GM12878 (cell line): ENCODE data around the gene BMF. TPM values are rescaled to one million over a fixed set of nuclear protein-coding genes. Genes with fewer than 3 reads are reported as not detected.
A peak's percentile ranks its signal among the peaks of the same experiment; 100 is the strongest.

Experiments used
- ATF2 ChIP-seq: IDR thresholded peaks from 2 replicates; pipeline ENCODE4 v1.6.1; 2012; ENCODE audit warnings: low read length, inconsistent platforms
- CUX1 ChIP-seq: IDR thresholded peaks from 2 replicates; pipeline ENCODE4 v1.6.1; 2012; ENCODE audit warnings: improper control_type of control experiment, low read depth, low read length; ENCODE audit not compliant: insufficient replicate concordance
- HCFC1 ChIP-seq: fragments of 150-350 bp; IDR thresholded peaks from 2 replicates; pipeline ENCODE4 v1.6.1; 2014; ENCODE audit warnings: low read length
- HDGF ChIP-seq: fragments of 450-650 bp; IDR thresholded peaks from 2 replicates; pipeline ENCODE4 v1.6.1; 2016; ENCODE audit warnings: antibody characterized with exemption
- HSF1 ChIP-seq: fragments of 150-350 bp; IDR thresholded peaks from 2 replicates; pipeline ENCODE4 v1.6.1; 2014; ENCODE audit warnings: mild to moderate bottlenecking, low read depth, low read length
- MEF2B ChIP-seq: fragments of 450-650 bp; IDR thresholded peaks from 2 replicates; pipeline ENCODE4 v1.6.1; 2018; ENCODE audit warnings: mild to moderate bottlenecking, moderate library complexity; ENCODE audit not compliant: partially characterized antibody, poor library complexity, severe bottlenecking
- PBX3 ChIP-seq: IDR thresholded peaks from 2 replicates; pipeline ENCODE4 v1.6.1; 2011; ENCODE audit warnings: mild to moderate bottlenecking, low read depth, low read length, moderate library complexity; ENCODE audit not compliant: insufficient replicate concordance
- POLR2A ChIP-seq: IDR thresholded peaks from 2 replicates; pipeline ENCODE4 v1.6.1; 2011; ENCODE audit warnings: low read depth, mild to moderate bottlenecking, low read length
- SRF ChIP-seq, 2 experiments: IDR thresholded peaks; 2 replicates each; pipeline ENCODE4 v1.6.1; 2011; ENCODE audit warnings: low read depth in 2 of 2, low read length in 2 of 2, mild to moderate bottlenecking in 1 of 2, moderate library complexity in 1 of 2
- SUPT20H ChIP-seq: IDR thresholded peaks from 2 replicates; pipeline ENCODE4 v1.6.1; 2011; ENCODE audit warnings: low read depth, mild to moderate bottlenecking, low read length, moderate library complexity, borderline replicate concordance; ENCODE audit not compliant: control insufficient read depth
- TAF1 ChIP-seq: IDR thresholded peaks from 2 replicates; pipeline ENCODE4 v1.6.1; 2011; ENCODE audit warnings: mild to moderate bottlenecking, low read depth, low read length, borderline replicate concordance
- TCF7 ChIP-seq: IDR thresholded peaks from 2 replicates; pipeline ENCODE4 v1.6.1; 2014; ENCODE audit warnings: antibody characterized with exemption, borderline replicate concordance
- ZBTB4 ChIP-seq: fragments of 450-650 bp; formaldehyde crosslinking; IDR thresholded peaks from 2 replicates; pipeline ENCODE4 v1.4.0; 2022; ENCODE audit warnings: mild to moderate bottlenecking, moderate library complexity
- ZZZ3 ChIP-seq: IDR thresholded peaks from 2 replicates; pipeline ENCODE4 v1.6.1; 2011; ENCODE audit warnings: low read depth; ENCODE audit not compliant: control insufficient read depth, insufficient read length
- polyA plus RNA-seq, 11 experiments: library from polyadenylated mRNA; depleted of rRNA in 4 of 11; unstranded in 6 of 11; stranded (reverse) in 5 of 11; fragments of >200 nt; fragmentation: Nextera tagmentation in 4 of 11; fragmentation: Illumina TruSeq in 1 of 11; extraction: Ambion mirVana in 4 of 11; extraction: Trizol in 1 of 11; gene quantifications; 1 replicate in 1 of 11; 2 replicates in 10 of 11; pipeline versions ENCODE4 v1.2.1 to v1.2.3, GENCODE V29; 2011 to 2016; ENCODE audit warnings: inconsistent platforms in 2 of 11, missing spikeins in 2 of 11, low read depth in 1 of 11
- total RNA-seq, 4 experiments: library from RNA; depleted of rRNA in 3 of 4; stranded (reverse); fragments of >200 nt in 3 of 4; fragmentation: Illumina TruSeq in 1 of 4; extraction: Trizol in 1 of 4; gene quantifications; 2 replicates each; pipeline versions ENCODE4 v1.2.1 to v1.2.3, GENCODE V29; 2013 to 2021

The BMF gene
- total and polyA plus RNA-seq, 10 of the 15 experiments (the other 5 are each of a cell fraction or from before 2014, with no cell fraction given), result 0.82 to 34.9 (median 16.9) TPM

- TF ChIP-seq ZBTB4 (CRISPR knock-in tag), result no peak
- TF ChIP-seq TAF1, result no peak
- no peak for TF ChIP-seq MEF2B
- no peak for TF ChIP-seq SRF (IDR thresholded peaks at IDR 0.05; ENCODE audit: low read depth in 2 of 2, low read length in 2 of 2)
- TF ChIP-seq ZZZ3, result no peak
- TF ChIP-seq HDGF, result no peak
- no peak for TF ChIP-seq TCF7
- TF ChIP-seq ATF2, result peak; percentile 31; the same call in 1 of the 2 replicates
- TF ChIP-seq CUX1, result no peak
- TF ChIP-seq POLR2A, result no peak
- TF ChIP-seq PBX3, result no peak
- TF ChIP-seq HSF1, result no peak
- TF ChIP-seq HCFC1, result no peak; the same call in 1 of the 2 replicates
- TF ChIP-seq SUPT20H, result no peak
Measured at GRCh38 chr15:40061212-40061901, 47.3 kb downstream of the BMF start (continued).
